Ureter (tissue), 1 donor: Measurements from ENCODE around the gene POLN. TPM values are rescaled to one million over a fixed set of nuclear protein-coding genes. Genes with fewer than 3 reads are reported as not detected.
"Not testable (repeated sequence)": the region's sequence is repeated elsewhere in the genome, so short reads cannot be mapped to it uniquely, and the experiment has no call there.

Source experiments
- DNase-seq: peaks from one replicate; pipeline ENCODE4 v3.0.0-alpha.2; 2020; ENCODE audit warnings: low spot score
- total RNA-seq: library from RNA; stranded (reverse); gene quantifications from one replicate; pipeline ENCODE4 v1.2.4, GENCODE V29; 2023
- donor health status: DM: yes; HTN: yes; CAD: no.

POLN gene
- total RNA-seq, 1 donor from 2014 or later, result 3.1 TPM

- no peak for DNase-seq
Measured at GRCh38 chr4:2166253-2166652, 75.7 kb downstream of the POLN start.

GRCh38 chr4:2165391-2165790 lies 76.5 kb downstream of the POLN start:
- no peak for DNase-seq

DNA sequence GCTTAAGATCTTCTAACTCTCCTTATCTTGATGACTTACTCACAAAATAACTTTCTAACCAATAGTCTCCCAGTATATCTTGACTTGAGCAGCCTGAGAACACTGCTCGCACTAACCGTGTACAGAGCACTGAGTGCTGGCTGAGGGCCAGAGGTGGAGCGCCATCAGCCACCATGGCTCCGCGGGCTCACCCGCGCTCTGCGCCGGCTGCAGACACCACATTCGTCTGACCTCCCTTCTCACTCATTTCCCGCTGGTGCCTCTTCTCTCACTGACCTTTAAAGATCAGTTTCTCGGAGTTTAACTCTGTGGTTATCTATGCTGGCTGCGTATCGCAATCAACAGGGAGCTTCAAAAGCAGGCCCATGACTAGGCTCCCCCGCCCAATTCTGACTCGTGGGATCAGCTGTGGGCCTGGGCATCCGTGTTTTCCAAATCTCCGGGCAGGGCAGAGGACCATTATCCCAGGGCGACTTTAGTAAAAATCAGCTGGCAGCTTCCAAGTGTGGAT lies 78.6 kb downstream of the POLN start:
- no peak for DNase-seq

GRCh38 chr4:2161092-2161703 lies 80.7 kb downstream of the POLN start:
- not testable (repeated sequence) for DNase-seq

DNA sequence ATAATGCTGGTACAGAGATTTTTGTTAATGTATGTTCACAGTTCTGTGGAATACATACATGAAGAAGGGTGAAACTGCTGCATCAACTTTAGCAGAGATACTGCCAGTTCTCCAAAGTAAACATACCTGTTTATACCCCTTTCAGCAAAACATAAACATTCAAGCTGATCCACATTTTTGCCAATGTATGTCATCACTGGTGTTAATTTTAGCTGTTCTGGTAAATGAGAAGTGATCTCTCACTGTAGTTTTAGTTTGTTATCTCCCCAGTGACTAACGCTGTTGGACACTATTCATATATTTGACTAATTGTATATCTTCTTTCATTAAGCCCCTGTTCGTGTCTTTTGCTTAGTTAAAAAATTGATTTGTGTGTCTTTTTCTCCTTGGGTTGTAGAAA lies 82.0 kb downstream of the POLN start:
- no peak for DNase-seq

DNA sequence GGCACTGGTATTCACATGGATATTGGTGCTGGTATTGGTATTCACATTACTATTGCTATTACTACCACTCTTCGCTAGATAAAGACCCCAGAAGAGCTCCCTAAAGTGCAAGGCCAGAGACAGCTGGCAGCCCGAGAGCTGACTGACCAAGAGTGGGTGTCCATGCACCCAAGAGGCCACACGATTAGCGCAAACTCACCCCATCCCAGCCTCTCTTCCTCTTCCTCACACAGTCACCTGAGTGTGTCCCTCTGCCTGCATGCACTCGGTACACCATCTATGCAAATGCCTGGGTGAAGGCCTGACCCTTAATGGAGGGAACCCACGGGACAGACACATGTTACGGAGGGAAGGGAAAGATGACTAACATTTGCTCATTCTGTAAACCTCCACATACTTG lies 86.7 kb downstream of the POLN start:
- DNase-seq, result no peak

GRCh38 chr4:2154215-2154740 lies 87.6 kb downstream of the POLN start:
- no peak for DNase-seq

GRCh38 chr4:2151544-2151943 lies 90.4 kb downstream of the POLN start:
- no peak for DNase-seq

- no peak for DNase-seq
Measured at GRCh38 chr4:2150076-2150475, 91.8 kb downstream of the POLN start.

DNA sequence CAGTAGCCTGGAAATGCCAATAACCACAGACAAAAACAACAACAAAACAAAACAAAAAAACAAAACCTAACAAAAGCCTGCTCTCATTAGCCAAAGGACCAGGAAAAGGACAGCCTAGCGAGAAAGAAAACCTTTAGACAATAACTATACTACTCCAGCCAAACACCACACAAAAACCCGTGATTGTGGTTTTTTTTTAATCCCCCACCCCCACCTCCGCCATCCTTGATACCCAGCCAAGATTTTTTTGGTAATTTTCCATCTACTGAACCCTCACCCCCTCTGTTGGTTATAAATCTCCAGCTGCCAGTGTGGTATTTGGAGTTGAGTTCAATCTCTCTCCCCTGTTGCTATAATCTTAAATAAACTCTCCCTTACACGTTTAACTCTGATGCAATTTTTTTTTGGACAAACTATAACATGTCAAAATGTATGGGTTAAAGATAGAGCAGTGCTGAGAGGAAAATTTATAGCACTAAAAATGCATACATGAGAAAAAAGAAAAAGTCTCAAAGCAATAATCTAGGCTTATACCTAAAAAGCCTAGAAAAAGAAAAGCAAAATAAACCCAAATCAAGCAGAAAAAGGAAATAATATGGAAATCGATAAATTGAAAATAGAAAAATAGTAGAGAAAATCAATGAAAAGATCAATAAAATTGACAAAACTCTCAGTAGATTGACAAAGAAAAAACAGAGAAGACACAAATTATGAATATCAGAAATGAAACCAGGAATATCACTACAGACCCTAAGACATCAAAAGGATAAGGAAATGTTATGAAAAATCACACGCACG lies 99.1 kb downstream of the POLN start:
- DNase-seq, result no peak

- no peak for DNase-seq
Measured at GRCh38 chr4:2141762-2142451, 100.0 kb downstream of the POLN start.

DNA sequence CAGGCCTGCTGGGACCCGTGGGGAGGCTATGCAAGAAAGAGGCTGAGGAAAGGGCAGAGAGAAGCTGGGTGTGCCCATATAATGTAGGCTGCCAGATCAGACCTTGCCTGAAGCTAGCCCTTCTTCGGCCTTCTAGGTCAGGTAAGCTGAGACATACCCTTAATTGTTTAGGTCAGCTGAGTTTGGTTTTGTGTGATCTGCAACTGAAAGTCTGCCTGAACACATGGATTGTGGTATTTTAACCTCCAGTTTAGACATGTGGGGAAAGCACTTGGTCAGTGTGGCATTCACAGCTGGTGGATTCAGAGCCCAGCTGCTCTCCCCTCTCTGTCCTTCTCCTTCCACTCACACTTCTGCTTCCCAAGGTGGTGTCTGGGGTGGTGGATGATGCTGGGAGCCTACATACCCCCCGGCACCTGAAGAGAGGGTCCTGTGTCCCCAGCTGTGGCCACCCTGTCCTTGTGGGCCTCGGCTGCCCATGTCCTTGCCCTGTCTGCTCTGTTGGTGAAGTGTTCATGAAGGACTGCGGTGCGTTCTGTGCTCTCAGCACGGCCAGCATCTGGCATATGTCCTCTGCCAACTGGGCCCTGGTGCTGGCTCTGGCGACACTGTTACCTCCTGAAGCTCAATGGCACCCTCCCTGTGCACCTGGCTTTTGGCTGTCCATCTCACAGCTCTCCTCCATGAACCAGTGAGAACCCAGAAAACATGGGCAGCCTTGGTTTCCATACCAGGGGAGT lies 100.7 kb downstream of the POLN start:
- no peak for DNase-seq

- no peak for DNase-seq
Measured at GRCh38 chr4:2138846-2139500, 102.9 kb downstream of the POLN start.

DNA sequence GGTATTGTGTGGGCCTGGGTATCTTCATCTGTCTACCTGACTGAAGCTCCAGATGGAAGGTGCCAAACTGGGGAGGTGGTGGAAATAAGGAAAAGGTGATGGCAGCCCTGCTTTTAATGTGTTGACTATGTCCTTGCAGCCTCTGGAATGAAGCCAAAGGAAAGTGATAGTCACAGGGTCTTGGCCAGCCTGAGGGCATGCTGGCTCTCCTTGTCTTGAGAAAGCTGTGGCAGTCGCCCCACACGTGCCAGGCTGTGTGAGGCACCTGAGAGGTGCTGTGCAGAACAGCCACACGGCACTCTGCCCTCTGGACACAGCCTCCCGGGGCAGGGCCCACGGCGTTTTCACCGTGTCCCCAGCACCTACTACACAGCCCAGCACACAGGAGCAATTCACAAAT lies 105.2 kb downstream of the POLN start:
- DNase-seq, result no peak

DNA sequence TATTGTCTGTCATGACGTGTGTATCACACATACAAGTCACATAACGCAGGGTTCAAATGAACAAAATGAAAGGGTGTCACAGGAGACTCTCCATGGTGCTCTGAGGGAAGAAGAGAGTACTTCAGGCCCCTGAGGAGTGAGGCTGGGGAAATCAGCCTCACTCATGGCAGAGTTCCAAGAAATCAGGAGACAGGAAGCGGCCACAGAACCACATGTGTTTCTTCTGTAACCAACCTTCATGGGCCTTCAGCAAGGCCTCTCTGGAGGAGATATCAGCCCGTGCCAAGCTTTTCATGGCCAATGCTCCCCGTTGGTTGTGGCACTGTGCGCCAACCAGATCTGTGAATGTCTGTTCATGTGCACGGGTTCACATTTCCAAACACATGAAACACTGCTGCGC lies 106.8 kb downstream of the POLN start:
- DNase-seq, result no peak

DNA sequence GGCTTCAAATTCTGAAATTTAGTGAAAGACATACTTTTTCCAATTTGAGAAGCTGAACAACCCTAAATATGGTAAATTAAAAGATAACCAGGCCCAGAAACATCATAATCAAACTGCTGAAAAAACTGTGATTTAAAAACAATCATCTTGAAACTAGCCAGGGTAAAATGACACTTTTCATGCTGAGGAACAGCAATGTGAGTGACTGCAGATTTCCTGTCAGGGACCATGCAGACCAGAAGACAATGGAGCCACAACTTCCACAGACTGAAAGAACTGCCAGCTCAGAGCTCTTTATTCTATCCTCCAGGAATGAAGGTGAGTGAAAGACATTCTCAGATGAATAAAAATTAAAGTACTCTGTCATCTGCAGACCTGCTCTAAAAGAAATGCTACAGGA lies 109.5 kb downstream of the POLN start:
- no peak for DNase-seq

DNA sequence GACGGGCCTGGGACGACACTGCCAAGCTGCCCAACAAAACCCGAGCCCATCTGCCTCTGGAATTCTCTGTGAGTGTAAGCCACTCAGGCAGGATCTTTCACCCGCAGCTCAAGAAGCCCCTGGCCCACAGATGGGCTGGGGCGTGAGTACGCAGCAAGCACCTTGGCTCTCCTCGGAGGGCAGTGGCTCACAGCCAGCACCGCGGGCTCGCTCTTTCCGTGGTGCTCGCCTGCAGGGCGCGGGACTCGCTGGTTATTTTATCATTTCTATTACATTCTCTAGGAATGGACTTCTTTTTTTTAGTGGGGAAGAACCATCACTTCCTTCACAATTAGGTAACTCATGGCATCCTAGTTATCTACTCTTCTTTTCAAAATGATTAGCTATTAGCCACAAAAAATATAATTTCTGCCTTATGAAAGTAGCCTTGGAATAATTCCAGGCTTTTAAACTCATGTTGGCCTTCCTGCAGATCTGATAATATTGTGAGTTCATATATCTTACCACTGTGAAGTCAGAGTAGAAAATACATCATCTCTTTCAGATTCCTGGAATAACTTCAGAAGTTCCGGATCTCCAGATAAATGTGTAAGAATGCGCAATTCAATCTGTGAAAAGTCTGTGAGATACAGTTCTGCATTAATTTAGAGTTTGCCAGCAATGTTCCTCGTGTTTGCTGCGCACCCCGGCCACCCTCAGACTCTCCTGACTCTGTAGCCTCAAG lies 114.2 kb downstream of the POLN start:
- no peak for DNase-seq

DNA sequence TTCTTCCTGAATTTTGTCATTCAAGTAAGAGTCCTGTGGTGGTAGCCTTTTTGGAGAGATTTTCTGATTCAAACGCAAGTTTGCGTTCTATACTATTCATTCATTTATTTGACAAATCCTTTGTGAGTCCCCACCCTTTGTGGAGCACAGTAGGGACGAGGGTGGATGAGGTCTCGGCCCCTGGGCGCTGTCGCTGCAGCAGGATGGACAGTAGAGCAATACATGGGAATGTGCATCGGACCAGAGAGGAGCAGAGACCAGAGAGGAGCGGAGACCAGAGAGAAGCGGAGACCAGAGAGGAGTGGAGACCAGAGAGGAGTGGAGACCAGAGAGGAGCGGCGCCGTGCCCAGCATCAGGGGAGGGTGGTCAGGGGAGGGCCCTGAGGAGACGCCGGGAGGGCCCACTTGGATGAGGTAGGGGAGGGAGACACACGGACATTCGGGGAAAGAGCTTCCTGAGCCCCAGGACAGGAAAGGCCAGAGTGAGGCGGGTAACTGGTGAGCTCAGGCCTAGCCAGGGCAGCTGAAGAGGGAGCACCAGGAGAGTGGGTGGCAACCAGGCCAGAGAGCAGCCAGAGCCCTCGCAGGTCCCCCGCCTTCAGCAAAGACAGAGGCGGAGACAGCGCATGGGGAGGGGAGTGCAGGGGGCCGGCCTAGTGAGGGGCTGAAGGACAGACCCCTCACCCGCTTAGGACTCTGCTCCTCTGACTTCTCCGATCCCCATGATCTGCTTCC lies 115.4 kb downstream of the POLN start:
- DNase-seq, result no peak

DNA sequence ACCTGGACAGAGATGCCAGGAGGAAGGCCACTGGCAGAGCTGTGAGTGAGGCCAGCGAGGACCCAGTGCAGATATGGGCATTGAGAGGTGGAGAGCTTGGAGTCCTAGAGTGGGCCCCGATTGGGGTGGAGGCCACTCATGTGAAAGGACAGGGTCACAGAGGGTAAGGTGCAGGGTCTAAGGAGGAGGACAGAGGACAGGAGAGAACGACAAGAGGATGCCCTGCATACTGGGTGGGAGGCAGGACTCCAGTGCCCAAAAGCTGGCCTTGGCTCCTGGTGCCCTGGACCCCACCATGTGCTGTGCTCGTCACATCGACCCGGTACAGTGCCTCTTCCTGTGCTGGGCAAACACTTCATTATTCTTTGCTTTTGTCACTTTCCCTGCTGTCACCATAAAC lies 116.1 kb downstream of the POLN start:
- DNase-seq, result no peak

- DNase-seq, result no peak
Measured at GRCh38 chr4:2125023-2125422, 116.9 kb downstream of the POLN start.
